ENCODE data around the gene TBC1D8. TPM values are rescaled to one million over a fixed set of nuclear protein-coding genes. Genes with fewer than 3 reads are reported as not detected.

TBC1D8 gene
- total RNA-seq, 1 experiment from 2014 or later, result 48.1 TPM

DNA sequence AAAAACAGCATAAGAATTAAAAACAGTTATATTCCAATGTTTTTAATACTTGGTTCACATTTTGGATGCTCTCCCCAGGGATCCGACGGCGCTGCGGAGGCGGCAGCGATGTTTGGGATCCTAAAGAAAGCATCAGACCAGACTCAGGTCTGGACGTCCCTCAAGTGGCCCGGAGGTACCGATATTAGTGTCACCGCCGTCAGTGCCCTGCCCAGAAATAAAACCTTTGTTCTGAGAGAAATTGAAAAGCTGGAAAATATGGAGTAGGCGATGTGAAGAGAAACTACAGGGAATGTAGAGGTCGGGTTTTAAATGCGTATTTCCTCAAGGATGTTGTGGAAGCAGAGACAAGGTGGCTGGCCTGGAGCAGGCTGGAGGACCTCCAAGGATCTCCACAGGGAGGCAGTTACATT is 683 bp upstream of the TBC1D8 start:
- H3K27me3 Mint-ChIP-seq (ENCODE audit: insufficient read depth, unreplicated experiment), result no peaks in the 10 kb centered on the region
- peaks cover 48% of the 10 kb centered on the region for H3K4me1 Mint-ChIP-seq (ENCODE audit: insufficient read depth, unreplicated experiment)
- intact Hi-C loops (cut with micrococcal nuclease), result loop anchor here (1.0 to 5.0 kb wide), 7 partner anchors 27 to 421 kb away; partner anchors contain the start of gene CNOT11
- ChIA-PET CTCF (interaction anchor here (0.7 to 8.5 kb wide), 23 partner anchors 8 to 542 kb away, joined by 3 to 107 read pairs (median 6); no protein-coding TSS in a partner anchor), POLR2A (interaction anchor here (0.6 to 12.6 kb wide), 23 partner anchors 8 to 149 kb away, joined by 3 to 275 read pairs (median 6); partner anchors contain the start of gene RPL31)
- H3K9me3 Mint-ChIP-seq (ENCODE audit: unreplicated experiment), result no peaks in the 10 kb centered on the region
- no peak overlapping the region for H3K27ac Mint-ChIP-seq (ENCODE audit: low read depth, unreplicated experiment)
- no peak for TF ChIP-seq CTCF (IDR thresholded peaks at IDR 0.05; ENCODE audit: unreplicated experiment)
- no peak for DNase-seq (ENCODE audit: unreplicated experiment)
- no TSS peak for BruUV-seq (replicated peaks)
- H3K4me3 Mint-ChIP-seq (ENCODE audit: unreplicated experiment), result peak overlapping the region; percentile 91
- H3K36me3 Mint-ChIP-seq (ENCODE audit: insufficient read depth, unreplicated experiment), result peaks cover 4% of the 10 kb centered on the region

DNA sequence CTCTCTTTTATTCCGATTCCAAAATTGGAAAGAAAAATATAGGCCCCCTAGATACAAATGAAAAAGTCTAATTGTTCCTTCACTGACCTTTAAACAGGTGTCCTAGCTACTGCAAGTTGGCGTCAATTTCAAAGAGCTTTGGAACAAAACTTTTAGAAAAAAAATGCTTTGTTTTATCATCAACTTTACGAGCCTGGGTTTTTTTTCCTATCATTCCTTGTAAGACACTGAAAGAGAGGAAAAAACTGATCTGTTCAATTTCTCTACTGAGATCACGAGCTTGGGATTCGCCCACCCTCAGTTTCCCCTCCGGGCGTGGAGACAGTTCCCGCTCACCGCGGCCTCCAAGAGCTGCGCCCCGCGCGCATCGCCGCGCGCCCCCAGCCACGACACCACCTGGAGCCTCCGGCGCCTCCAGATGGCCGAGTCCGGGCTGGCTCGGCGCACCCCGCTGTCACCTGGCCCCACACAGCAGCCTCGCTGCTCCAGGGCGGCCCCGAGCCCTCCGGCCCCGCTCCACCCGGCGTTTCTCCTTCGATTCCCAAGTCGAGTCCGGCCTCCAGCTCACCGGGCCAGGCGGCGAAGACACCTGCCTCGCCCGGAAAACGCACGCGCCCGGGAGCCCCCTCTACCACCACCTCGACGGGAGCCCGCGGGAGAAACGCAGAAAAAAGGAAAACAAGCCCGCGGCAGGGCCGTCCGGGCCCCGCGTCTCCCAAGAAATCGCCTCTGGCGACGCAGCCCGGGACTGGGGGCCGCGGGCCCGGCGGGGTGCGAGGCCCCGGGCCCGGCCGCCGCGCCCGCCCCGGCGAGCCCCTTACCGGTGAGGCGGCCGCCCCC is 656 bp downstream of the TBC1D8 start:
- no peak for DNase-seq (ENCODE audit: unreplicated experiment)
- TSS peak; percentile 79 for BruUV-seq (replicated peaks)

DNA sequence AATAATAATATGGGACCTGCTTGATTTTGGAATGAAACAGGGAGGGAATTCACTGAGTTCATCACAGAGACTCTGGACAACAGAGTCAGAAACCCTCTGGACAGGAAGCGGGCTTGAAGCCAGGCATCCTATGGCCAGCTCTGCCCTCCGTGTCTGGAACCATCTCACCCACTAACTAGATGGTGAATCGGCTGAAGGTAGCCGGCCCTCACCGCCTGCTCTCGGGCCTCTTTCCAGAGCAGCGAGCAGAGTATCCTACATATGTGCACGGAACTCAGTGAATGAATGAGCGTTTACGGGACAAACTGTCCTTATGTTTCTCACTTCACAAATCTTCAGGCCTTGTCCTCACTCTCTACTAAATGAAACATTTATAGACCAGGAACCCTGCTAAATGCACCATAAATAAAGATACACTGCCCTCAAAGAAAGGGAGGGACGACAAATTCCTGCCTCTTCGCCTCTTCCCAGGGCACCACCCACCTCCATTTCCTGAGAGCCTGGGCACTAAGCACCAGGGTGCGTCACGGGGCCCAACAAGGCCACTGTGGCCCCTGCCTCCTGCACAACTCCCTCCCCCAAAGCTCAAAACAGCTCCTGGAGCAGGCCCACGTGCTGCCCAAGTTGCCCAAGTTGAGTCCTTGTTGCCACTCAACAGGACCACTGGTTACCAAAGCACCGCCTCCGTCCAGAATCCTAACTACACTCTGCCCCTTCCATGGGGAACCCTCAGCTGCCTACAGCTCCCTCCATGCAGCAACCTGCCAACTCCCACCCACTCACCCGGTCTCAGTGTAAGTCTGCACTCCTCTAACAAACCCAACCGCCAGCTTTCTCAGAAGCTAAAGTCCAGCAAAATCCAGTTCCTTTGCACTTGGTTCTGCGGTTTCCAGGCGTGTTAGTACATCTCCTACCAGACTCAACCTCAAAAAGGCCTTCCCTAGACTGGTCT is 1.7 kb downstream of the TBC1D8 start:
- Mint-ChIP-seq H3K9me3 (ENCODE audit: unreplicated experiment) (no peaks in the 10 kb centered on the region), H3K36me3 (ENCODE audit: insufficient read depth, unreplicated experiment) (peaks cover 12% of the 10 kb centered on the region), H3K27ac (ENCODE audit: low read depth, unreplicated experiment) (peak overlapping the region; percentile 55), H3K4me3 (ENCODE audit: unreplicated experiment) (peak overlapping the region; percentile 91), H3K4me1 (ENCODE audit: insufficient read depth, unreplicated experiment) (peaks cover 70% of the 10 kb centered on the region), H3K27me3 (ENCODE audit: insufficient read depth, unreplicated experiment) (no peaks in the 10 kb centered on the region)
- BruUV-seq (replicated peaks), result no TSS peak
- DNase-seq (ENCODE audit: unreplicated experiment), result peak; percentile 78
- no peak for TF ChIP-seq CTCF (IDR thresholded peaks at IDR 0.05; ENCODE audit: unreplicated experiment)
- ChIA-PET POLR2A (interaction anchor here (0.6 to 12.6 kb wide), 30 partner anchors 9 to 330 kb away, joined by 3 to 275 read pairs (median 7); partner anchors contain the start of genes CNOT11, RNF149 and RPL31), CTCF (interaction anchor here (0.6 to 8.5 kb wide), 21 partner anchors 10 to 419 kb away, joined by 3 to 107 read pairs (median 5); no protein-coding TSS in a partner anchor)
- intact Hi-C loops (cut with micrococcal nuclease), result loop anchor here (2.0 to 5.0 kb wide), 4 partner anchors 25 to 103 kb away; partner anchors contain the start of gene CNOT11

More for the DNA sequence above, 656 bp downstream of the TBC1D8 start:
- intact Hi-C loops (cut with micrococcal nuclease), result loop anchor here (2.0 to 5.0 kb wide), 4 partner anchors 26 to 102 kb away; partner anchors contain the start of gene CNOT11
- Mint-ChIP-seq H3K4me3 (ENCODE audit: unreplicated experiment) (peak overlapping the region; percentile 91), H3K27me3 (ENCODE audit: insufficient read depth, unreplicated experiment) (no peaks in the 10 kb centered on the region), H3K9me3 (ENCODE audit: unreplicated experiment) (no peaks in the 10 kb centered on the region), H3K27ac (ENCODE audit: low read depth, unreplicated experiment) (peak overlapping the region; percentile 55), H3K4me1 (ENCODE audit: insufficient read depth, unreplicated experiment) (peaks cover 61% of the 10 kb centered on the region), H3K36me3 (ENCODE audit: insufficient read depth, unreplicated experiment) (peaks cover 5% of the 10 kb centered on the region)
- CTCF ChIA-PET, result interaction anchor here (0.6 to 8.5 kb wide), 26 partner anchors 9 to 541 kb away, joined by 3 to 107 read pairs (median 5); no protein-coding TSS in a partner anchor
- TF ChIP-seq CTCF (IDR thresholded peaks at IDR 0.05; ENCODE audit: unreplicated experiment), result no peak
- POLR2A ChIA-PET, result interaction anchor here (0.6 to 12.6 kb wide), 35 partner anchors 10 to 331 kb away, joined by 3 to 275 read pairs (median 7); partner anchors contain the start of genes CNOT11, RNF149 and RPL31
